DMS79 treated with DMSO at 0.1 percent for 48 hours (cell line): ENCODE measurements around the gene SF3B6.
"Not testable (repeated sequence)": the region's sequence is repeated elsewhere in the genome, so short reads cannot be mapped to it uniquely, and the experiment has no call there.

ENCODE experiments used
- DNase-seq: peaks from one replicate; lab custom pipeline; 2025; lab: John Stamatoyannopoulos, UW

Gene SF3B6

DNA sequence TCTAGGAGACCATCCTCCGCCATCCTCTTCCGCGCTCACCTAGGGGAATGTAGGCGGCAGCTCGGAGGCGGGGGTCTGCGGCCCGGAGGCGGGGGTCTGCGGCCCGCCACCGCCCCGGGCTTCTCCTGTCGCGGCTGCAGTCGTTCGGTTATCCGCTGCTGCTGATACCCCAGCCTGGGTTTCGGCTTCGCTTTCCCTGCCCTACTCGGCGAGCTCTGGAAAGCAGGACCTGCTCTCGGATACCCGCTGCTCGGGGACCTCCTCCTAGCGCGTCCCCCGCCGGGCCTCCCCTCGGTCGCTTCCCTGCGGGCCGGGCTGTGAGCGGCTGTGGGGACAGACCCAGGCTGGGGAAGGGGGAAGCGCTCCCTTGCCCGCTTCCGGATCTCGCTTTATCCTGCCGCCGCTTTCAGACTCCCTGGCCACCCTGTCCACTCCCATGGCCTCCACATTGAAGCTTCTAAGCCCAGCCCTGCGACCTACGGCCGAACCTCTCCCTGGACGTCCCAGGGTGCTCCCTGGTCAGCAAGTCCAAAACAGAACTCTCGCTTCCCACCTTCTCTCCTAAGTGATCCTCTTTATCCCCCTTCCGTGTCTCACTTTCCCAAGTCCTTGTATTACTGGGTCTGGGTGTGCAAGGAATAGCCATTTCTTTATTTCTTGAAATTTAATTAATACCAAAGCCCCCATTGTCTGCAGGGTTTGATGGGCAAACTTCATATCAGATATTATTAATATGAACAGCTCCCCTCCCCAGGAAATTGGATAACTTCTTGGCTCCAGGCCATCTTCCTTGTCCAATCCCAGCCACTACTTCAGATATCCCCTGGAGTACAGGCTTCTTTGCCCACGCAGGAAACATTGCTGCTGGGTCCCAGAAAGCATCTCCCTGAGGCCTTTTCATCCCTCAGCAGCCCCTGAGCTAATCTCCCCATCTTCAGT is 25.8 kb downstream of the SF3B6 start:
- DNase-seq: peak; percentile 18

DNA sequence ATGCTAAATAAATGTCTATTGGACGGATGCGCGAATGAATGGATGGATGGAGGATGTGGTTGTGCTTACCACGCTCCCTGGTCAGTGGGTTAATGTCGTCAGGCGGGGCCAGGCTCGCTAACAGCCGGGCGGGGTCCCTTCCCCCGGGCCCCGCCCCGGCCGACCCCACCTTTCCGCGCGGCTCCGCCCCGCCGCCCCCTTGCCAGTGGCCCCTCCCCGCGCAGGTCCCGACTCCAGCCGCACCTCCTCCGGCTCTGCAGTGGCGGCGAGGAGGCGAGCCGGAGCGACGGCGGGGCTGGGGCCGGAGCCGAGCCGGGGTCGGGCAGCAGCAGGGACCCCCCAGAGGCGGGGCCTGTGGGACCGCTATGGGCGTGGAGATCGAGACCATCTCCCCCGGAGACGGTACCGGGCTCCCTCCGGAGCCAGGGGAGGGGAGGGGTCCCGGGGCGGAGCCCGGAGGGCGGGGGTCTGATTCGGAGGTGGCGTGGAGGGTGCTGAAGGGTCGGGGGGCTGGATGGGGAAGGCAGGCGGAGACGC is 26.6 kb downstream of the SF3B6 start, which contains the start of gene FKBP1B:
TSS of gene FKBP1B (plus strand) at position 257 of the 537 bp plus-strand sequence. CDS start at position 366, 109 bp downstream.
- DNase-seq: peak; percentile 65

DNA sequence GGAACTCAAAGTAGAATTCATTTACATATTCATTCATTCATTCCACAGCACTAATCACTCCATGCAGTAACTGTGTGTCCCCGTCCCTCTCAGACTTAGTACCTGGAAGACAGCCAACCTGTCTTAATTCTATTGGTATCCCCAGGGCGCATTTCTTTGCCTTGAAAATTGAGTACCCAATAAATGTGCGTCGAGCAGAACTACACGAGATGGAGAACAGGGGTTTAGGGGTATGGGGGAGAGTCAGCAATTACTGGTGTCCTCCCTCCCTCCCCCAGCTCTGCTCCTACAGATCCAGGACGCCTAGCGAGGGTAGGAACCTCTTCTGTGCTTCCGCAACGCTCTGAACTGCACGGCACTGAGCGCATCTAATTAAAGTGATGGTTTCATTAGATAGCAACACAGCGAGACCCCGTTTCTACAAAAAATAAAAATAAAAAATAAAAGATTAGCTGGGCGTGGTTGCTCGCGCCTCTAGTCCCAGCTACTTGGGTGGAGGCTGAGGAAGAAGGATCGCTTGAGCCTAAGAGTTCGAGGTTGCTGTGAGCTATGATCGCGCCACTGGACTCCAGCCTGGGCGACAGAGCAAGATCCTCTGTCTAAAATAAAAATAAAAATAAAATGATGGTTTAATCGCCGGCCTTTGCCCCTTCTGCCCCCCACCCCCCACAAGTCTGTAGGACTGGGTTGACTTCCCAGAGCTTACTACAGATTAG is 27.2 kb downstream of the SF3B6 start:
- peak; percentile 75 for DNase-seq

DNA sequence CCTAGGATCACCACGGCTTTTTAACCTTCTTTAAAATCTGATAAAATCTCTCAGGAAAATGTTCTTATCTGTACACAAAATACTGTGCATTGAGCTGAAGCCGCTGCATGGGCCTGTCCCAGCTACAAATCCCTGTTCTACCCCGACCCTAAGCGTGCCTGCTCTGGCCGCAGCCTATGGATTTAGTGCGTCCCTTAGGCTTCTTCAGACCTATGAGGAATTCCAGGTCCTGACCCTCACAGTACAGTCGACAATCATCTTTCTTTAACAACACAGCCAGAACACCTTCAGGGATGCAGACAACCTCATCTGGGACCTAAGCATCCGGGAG is 28.5 kb downstream of the SF3B6 start:
- DNase-seq: no peak

DNA sequence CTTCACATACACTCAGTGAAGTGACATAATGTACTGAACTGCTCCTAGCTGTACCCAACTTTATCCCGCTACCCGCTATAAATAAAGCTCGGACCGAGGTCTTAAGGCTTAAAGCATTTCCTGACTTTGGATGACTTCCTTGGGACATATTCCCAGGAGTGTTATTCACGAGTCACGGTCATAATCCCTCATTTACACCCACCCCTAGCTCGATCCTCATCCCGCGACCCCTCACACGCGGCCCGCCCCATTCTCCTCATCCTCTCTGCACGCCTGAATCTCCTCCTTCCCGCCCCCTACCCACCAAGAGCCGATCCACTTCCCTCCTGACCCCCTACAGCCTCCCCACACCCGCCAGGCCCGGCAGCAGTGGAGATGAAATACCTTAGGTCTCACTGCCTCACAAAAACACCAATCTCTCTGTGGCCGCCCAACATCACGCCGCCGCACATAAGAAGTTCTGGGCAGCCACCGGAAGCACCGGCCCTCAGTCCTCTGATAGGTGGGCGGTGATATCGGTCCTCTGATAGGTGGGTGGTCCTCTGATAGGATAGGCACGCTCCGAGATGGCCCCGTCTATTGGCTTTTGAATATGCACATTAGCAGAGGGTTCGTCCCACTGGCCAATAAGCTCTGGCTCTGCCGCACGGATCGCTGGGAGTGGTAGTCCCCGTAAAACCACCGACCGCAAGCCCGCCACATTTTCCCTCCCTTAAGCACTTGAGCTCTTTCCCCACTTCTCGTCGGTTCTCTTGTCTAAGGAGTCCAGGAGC is 29.0 kb downstream of the SF3B6 start, which contains the start of gene WDCP:
TSS of gene WDCP (minus strand) at position 462 of the 773 bp plus-strand sequence. CDS start 7,897 bp downstream, outside the sequence.
- DNase-seq: peak; percentile 98

DNA sequence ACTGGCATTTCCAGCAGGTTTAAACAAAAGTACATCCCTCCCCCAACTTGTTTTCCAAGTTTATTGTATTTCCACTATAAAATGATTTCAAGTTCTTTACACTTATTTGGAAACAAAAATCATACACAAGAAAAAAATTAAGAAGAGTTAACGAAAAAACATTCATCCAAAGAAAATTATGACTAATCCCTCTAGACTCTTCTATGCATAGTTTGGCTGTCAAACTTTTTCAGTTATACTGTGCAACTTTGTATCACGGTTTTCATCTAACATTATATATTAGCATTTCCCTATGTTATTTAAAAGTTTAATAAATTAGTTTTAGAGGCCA is 29.6 kb downstream of the SF3B6 start:
- no peak for DNase-seq

DNA sequence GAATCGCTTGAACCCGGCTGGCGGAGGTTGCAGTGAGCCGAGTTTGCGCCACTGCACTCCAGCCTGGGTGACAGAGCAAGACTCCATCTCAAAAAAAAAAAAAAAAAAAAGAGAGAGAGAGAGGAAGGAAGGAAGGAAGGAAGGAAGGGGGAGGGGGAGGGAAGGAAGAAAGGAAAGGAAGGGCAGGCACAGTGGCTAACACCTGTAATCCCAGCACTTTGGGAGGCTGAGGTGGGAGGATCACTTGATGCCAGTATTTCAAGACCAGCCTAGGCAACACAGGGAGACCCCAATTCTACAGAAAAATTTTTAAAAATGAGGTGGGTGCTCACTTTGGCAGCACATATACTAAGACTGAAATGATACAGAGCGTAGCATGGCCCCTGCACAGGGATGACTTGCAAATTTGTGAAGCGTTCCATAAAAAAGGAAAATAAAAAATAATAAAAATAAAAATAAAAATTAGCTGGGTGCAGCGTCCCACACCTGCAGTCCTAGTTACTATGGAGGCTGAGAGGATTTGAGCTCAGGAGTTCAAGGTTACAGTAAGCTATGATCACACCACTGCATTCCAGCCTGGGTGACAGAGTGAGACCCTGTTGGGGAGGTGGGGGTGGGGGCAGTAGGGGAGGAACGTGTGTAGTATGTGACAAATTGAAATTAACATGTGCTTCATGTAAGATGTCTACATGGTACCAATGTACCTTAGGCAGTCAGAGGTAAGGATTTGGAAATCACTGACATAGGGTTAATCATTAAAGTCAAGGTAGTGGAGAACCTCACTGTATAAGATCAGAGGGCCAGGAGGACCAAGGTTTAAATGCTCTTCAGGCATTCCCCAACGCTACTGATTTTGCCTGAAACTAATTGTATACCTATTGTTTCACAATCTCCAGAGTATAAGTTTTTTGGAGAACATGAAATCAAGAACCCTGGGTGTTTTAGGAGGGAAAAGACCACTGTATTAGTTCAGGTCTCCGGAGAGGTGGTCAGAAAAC is 30.3 kb downstream of the SF3B6 start:
- no peak for DNase-seq

DNA sequence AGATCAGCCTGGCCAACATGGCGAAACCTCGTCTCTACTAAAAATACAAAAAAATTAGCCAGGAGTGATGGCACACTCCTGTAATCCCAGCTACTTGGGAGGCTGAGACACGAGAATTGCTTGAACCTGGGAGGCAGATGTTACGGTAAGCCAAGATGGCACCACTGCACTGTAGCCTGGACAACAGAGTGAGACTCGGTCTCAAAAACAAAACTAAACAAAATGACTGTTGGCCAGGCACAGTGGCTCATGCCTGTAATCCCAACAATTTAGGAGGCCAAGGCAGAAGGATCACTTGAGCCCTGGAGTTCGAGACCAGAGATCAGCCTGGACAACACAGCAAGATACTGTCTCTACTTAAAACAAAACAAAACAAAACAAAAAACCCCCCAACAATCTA is 33.0 kb downstream of the SF3B6 start:
- not testable (repeated sequence) for DNase-seq

DNA sequence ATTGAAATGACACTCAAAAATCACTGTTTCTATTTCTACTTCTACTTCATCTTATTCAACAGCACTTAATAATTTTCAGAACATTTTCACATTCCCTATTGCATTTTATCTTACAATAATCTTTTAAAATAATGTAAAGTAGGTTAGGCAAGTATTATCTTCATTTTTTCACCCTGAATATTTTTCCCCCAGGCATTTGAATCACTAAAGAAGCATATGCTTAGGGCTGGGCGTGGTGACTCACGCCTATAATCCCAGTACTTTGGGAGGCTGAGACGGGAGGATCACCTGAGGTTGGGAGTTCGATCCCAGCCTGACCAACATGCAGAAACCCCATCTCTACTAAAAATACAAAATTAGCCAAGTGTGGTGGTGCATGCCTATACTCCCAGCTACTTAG is 35.6 kb downstream of the SF3B6 start:
- DNase-seq: no peak

DNA sequence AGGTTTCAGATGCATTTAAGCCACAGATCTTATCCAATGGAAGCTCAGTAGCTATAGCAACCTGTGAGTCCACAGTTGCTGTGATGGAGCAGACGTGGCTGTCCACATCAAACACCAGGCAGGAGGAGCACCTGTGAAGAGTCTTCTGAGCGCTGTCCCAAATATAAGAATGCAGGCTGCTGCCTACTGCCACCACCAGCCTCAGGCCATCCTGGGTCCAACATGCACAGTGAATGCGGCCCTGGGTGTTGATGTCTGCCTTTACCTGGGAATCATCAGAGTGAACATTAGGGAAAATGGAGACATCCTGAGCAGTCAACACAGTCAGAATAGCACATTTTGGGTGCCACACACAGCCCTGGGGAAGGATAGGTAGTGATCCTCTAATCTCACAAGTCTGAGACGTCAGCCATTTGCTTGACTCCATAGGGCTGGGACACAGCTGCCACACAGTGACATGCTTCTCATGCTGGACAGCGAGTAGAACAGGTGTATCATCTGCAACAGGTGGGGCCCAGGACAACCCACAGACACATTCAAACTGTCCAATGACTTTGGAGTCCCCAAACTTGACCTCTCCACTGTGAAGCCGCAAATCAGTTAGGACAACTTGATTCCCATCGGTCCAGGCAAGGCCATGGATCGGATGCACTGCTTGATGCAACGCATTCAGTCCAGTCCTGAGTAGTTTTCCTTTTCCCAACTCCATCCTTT is 37.2 kb downstream of the SF3B6 start:
- no peak for DNase-seq

DNA sequence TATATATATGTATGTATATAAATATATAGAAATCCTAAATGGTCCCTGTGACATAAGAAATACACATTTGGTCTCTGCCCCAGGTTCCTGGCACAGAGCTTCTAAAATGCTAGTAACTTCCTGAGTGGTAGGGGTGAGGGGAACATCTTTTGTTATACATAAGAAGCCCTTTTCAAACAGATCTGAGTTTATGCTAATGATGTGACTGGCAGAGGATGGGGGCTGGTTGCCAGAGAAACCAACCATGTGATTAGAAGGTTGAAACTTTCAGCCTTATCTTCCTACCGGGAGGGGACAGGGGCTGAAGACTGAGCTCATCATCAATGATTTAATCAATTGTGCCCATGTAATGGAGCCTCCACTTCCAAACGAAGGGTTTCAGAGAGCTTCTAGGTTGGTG is 49.9 kb downstream of the SF3B6 start:
- DNase-seq: no peak

DNA sequence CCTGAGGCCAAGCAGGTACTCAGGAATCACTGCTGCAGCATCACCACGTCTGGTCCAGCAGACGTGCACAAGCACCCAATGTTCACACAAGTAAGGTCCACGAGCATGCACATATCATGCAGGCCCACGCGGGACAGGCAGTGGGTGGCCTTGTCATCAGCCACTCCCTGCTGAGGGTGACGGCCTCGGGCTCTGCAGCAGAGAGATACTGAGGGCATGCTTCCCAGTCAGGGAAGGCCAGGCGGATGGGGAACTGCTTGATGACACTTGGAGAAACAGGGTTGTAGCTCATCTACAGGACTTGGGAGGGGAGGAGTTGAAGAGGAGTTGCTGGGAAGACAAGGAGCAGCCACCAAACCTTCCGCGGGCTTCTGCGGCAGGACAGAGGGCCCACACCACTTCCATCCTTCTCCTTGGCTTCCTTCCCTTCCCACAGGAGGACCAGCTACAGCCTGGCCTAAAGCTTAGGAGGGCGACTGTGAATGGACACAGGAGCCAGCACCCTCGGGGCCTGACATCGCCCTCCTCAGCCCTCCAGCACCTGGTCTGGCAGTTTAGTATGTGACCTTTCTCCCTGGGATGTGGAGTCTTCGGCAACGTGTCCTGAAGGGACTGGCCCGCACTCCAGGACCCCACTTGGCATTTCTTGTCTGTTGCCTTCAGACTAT is 51.0 kb downstream of the SF3B6 start:
- no peak for DNase-seq

DNA sequence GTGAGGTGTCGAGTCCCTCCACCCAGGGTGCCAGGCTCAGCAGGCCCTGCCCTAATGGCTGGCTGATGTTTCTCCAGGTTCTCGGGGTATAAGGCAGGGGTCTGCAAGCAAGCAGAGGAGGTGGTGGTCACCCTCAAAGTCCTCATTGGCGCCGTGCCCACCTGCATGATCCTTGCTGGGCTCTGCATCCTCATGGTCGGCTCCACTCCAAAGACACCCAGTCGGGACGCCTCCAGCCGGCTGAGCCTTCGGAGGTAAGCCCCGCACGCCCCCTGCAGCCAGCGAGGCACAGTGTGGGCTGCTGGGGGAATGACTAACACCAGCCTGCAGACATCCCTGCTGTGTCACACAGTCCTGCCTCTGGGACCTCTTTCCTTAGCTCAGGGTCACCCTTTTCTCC is 52.1 kb downstream of the SF3B6 start:
- no peak for DNase-seq

DNA sequence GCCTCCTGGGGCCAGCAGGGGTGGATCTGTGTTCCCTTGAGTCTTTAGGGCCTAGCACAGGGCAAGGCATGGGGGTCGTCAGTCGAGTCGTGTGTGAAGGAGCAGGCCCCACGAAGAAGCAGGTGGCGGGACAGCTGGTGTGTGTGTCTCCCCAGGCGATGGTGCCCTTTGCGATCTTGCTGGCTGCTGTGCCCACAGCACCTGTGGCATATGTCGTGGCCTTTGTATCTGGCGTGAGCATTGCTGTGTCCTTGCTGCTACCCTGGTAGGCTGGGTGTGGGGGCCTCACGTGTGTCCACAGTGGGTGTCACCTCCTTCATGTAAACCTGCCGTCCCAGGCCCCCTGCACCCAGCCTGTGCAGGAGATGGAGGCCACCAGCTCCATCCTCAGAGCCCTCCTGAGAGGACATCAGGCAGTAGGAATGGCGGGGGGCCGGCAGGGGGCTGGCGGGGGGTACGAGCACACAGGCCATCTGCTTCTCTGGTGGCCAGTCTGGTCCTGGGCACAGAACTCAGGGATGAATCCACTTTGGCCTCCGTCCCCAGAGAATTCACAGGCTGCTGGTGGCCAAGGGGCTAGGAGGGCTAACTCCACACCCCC is 53.1 kb downstream of the SF3B6 start:
- no peak for DNase-seq

DNA sequence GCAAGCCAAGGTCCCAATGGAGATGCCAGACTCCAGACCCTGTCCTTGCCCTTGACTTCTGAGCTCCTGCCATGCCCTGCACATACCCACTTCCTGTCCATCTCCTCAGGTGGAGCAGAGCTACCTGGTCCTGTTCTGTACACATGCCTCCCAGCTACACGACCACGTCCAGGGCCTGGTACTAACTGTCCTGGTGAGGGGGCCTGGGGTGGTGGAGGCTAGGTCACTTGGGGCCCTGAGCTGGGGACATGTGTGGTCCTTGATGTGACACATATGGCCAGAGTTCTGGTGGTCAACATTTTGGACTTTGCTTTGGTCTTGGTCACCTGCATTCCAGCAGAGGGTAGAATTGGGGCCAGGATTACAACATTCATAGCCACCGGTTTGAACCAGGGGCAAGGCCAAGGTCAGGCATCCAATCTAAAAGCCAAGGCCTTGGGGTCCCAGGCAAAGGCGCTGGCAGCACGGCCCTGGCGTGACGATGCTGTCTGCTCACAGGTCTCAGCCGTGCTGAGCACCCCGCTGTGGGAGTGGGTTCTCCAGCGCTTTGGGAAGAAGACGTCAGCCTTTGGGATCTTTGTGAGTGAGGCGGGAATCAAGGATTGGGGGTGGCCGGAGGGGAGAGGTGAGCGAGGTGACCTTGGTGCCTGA is 53.7 kb downstream of the SF3B6 start:
- DNase-seq: no peak

DNA sequence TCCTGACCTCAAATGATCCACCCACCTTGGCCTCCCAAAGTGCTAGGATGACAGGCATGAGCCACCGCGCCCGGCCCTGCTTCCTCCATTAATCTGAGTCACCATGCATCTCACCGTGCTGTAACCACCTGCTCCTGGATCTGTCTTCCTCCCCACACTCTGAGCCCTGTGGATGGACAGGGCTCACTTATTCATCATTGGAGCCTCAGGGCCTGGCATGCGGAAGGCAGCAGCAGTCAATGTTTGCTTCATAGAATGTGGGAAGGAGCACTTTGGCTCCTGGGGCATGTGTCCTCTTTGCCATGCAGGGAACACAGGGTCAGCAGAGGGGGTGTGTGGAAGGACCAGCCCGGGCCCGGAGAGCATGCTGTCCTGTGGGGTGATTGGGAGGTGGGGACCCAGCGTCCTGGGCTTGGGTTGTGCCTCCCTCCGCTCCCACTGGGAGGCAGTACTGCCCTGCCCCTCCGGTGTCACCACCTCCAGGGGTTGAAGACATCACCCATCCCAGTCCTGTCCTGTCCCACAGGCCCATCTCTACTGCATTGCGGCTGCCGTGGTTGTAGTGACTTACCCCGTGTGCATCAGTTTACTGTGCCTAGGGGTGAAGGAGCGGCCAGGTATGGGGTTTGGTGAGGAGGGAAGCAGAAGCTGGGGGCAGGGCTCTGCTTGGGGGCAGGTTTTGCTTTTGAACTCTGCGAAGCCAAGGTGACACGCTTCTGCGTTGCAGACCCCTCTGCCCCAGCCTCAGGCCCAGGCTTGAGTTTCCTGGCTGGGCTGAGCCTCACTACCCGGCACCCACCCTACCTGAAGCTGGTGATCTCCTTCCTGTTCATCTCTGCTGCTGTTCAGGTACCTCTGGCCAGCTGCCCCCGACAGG is 54.8 kb downstream of the SF3B6 start:
- DNase-seq: no peak

DNA sequence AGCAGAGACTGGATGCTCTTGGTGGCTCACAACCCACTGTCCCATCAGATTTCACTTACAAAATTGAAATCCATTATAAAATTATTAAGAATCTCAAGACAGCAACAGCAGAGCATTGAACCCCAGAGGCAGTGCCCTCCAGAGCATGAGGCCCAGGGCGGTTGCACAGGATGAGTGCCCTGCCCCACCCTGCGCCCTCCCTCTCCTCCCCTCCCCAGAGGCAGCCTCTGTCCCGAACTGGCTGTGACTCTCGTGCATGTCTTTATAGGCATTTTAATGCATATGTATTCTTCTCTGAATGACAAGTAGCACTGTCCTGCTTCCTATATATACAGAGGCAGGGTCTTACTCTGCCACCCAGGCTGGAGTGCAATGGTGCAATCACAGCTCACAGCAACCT is 55.9 kb downstream of the SF3B6 start:
- no peak for DNase-seq

DNA sequence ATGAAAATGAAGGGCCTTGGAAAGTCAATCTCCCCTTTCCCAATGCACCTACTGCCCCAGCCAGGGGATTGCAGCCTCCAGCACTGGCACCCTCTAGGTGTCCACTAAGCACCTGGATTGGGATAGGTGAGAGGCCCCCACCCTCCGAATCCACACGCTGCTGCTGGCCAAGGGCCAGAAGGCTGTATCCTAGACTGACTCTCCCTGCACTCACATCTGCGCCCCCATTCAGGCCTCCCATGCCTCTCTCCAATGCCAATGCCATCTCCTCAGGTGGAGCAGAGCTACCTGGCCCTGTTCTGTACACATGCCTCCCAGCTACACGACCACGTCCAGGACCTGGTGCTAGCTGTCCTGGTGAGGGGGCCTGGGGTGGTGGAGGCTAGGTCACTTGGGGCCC is 56.4 kb downstream of the SF3B6 start:
- no peak for DNase-seq
